CD4-positive, alpha-beta T cell treated with Interleukin-6 for 4 hours (primary cell): ENCODE measurements around the gene ATP6V0A1.
A peak's percentile ranks its signal among the peaks of the same experiment; 100 is the strongest.
"Not testable (repeated sequence)": the region's sequence is repeated elsewhere in the genome, so short reads cannot be mapped to it uniquely, and the experiment has no call there.

Experiments
- DNase-seq: peaks from one replicate; pipeline ENCODE4 v3.0.0-alpha.2; 2020; ENCODE audit warnings: mixed read lengths

Gene ATP6V0A1

GRCh38 chr17:42544874-42545283 lies 86.2 kb downstream of the ATP6V0A1 start:
- no peak for DNase-seq

- DNase-seq, result not testable (repeated sequence)
These were observed 87.3 kb downstream of the ATP6V0A1 start for GRCh38 chr17:42545755-42546505.

- no peak for DNase-seq
These were observed 88.4 kb downstream of the ATP6V0A1 start for GRCh38 chr17:42547001-42547461.

- no peak for DNase-seq
These were observed 89.0 kb downstream of the ATP6V0A1 start for GRCh38 chr17:42547698-42548069.

- peak; percentile 92 for DNase-seq
These were observed 89.6 kb downstream of the ATP6V0A1 start for GRCh38 chr17:42548070-42548837.

- DNase-seq, result no peak
These were observed 90.5 kb downstream of the ATP6V0A1 start for GRCh38 chr17:42548993-42549755.

- DNase-seq, result not testable (repeated sequence)
These were observed 94.1 kb downstream of the ATP6V0A1 start, which contains the start of gene HSD17B1 for GRCh38 chr17:42552736-42553135. HSD17B1 (plus strand) TSS chr17:42552923; CDS start chr17:42552934, 11 bp downstream.

GRCh38 chr17:42553161-42553818 lies 94.6 kb downstream of the ATP6V0A1 start:
- DNase-seq, result no peak

- peak; percentile 24 for DNase-seq
These were observed 95.2 kb downstream of the ATP6V0A1 start for GRCh38 chr17:42553866-42554249.

- DNase-seq, result peak; percentile 85
These were observed 95.8 kb downstream of the ATP6V0A1 start for GRCh38 chr17:42554250-42555121.

GRCh38 chr17:42555122-42555622 lies 96.5 kb downstream of the ATP6V0A1 start:
- DNase-seq, result no peak

- DNase-seq, result not testable (repeated sequence)
These were observed 97.4 kb downstream of the ATP6V0A1 start for GRCh38 chr17:42555961-42556617.

GRCh38 chr17:42559075-42559474 lies 100.4 kb downstream of the ATP6V0A1 start:
- no peak for DNase-seq

GRCh38 chr17:42560246-42560645 lies 101.6 kb downstream of the ATP6V0A1 start:
- DNase-seq, result no peak

- DNase-seq, result peak; percentile 92
These were observed 103.3 kb downstream of the ATP6V0A1 start, which contains the start of gene COASY for GRCh38 chr17:42561897-42562387. COASY (plus strand) TSS chr17:42562148; CDS start chr17:42562623, 475 bp downstream.

GRCh38 chr17:42562388-42563142 lies 103.9 kb downstream of the ATP6V0A1 start:
- DNase-seq, result peak; percentile 17

- DNase-seq, result no peak
These were observed 104.4 kb downstream of the ATP6V0A1 start for GRCh38 chr17:42563143-42563509.

- no peak for DNase-seq
These were observed 104.9 kb downstream of the ATP6V0A1 start for GRCh38 chr17:42563543-42563942.

GRCh38 chr17:42563950-42564349 lies 105.3 kb downstream of the ATP6V0A1 start:
- no peak for DNase-seq
